GM12892 (cell line): Measurements from ENCODE around the gene KANK4.

Source experiments
- DNase-seq: peaks from one replicate; pipeline ENCODE4 v3.0.0; 2011; ENCODE audit not compliant: insufficient read length
- FAIRE-seq: peaks from 2 replicates; lab custom pipeline; 2011; peaks lifted over from hg19 to GRCh38; lab: Jason Lieb, UNC
- POLR2A ChIP-seq: IDR thresholded peaks from 2 replicates; pipeline ENCODE4 v1.6.1; 2011; ENCODE audit warnings: low read depth, low read length, control low read depth
- POLR2AphosphoS5 ChIP-seq: IDR thresholded peaks from 2 replicates; pipeline ENCODE4 v1.6.1; 2011; ENCODE audit warnings: low read depth, low read length, control low read depth
- TAF1 ChIP-seq: IDR thresholded peaks from 2 replicates; pipeline ENCODE4 v1.6.1; 2011; ENCODE audit warnings: low read depth, mild to moderate bottlenecking, control low read depth, low read length, borderline replicate concordance

Gene KANK4

DNA sequence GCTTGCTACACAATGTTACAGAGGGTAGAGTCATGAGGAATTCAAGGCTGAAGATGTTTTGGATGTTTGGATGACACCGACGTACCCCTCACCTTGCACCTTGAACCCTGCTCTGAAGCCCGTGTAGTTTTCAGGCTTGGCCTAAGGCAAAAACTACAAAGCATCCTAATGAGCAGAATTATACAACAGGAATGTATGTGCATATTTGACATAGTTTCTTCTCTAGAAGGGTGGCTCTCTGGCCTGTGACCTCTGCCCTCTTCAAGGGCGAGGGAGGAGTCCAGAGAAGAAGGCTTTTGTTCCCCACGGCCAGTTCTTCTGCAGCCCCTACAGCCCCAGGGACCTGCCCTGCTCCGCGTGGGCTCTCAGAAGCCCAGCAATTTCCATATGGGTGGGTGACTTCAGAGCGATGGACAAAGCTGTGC lies 81.3 kb downstream of the KANK4 start:
- FAIRE-seq = no peak

GRCh38 chr1:62237361-62237760 lies 81.9 kb downstream of the KANK4 start:
- no peak for FAIRE-seq

More for the DNA sequence above, 81.3 kb downstream of the KANK4 start:
- DNase-seq = no peak
- TF ChIP-seq POLR2A = no peak
- no peak for TF ChIP-seq TAF1
- TF ChIP-seq POLR2AphosphoS5 = no peak

GRCh38 chr1:62235576-62235975 lies 83.7 kb downstream of the KANK4 start:
- no peak for TF ChIP-seq POLR2A
- no peak for TF ChIP-seq TAF1
- DNase-seq (no peak), FAIRE-seq (no peak)

More at GRCh38 chr1:62237361-62237760, 81.9 kb downstream of the KANK4 start:
- no peak for DNase-seq
- TF ChIP-seq TAF1 = no peak
- no peak for TF ChIP-seq POLR2A
- TF ChIP-seq POLR2AphosphoS5 = no peak

GRCh38 chr1:62234688-62235087 lies 84.5 kb downstream of the KANK4 start:
- FAIRE-seq = no peak
- DNase-seq = no peak
- no peak for TF ChIP-seq TAF1
- TF ChIP-seq POLR2A = no peak
- TF ChIP-seq POLR2AphosphoS5 = no peak

- FAIRE-seq (no peak), DNase-seq (no peak)
- TF ChIP-seq TAF1 (no peak), POLR2A (no peak), POLR2AphosphoS5 (no peak)
Measured at GRCh38 chr1:62233926-62234450, 85.2 kb downstream of the KANK4 start.

DNA sequence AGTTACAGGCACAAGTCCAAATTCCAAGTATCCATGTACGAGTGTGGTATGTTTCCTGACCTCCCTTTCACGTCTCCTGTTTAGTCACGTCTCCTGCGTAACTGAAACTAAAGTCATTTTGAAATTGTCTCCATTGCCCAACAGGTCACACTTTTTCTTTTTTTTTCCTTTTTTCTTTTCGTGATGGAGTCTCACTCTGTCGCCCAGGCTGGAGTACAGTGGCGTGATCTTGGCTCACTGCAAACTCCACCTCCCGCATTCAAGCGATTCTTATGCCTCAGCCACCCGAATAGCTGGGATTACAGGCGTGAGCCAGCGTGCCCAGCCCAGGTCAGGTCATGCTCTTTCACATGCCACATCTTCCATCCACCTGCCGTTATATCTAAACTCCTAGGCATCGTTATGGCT lies 86.4 kb downstream of the KANK4 start:
- DNase-seq (no peak), FAIRE-seq (no peak)
- TF ChIP-seq POLR2AphosphoS5 = no peak
- TF ChIP-seq POLR2A = no peak
- no peak for TF ChIP-seq TAF1

DNA sequence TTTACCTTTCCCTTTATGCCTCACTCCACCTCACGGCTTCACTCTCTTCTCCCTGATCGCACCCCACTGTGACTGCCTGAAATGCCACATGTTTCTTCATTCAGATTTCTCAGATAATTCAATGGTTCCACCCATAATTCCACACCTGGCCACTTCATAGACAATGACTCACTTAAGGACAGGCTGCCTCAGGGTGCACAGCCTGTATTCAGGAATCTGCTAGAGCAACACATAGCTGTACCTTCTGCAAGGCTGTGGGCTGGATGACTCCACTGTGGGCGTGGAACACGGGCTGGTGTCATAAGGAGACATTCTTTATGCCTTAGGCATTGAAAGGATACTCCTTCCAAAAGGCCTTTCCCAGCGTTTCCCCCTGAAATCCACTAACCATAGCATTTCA lies 88.5 kb downstream of the KANK4 start:
- DNase-seq (no peak), FAIRE-seq (no peak)
- TF ChIP-seq TAF1 (no peak), POLR2A (no peak), POLR2AphosphoS5 (no peak)

- no peak for FAIRE-seq
- no peak for DNase-seq
- TF ChIP-seq TAF1 = no peak
- TF ChIP-seq POLR2A = no peak
- TF ChIP-seq POLR2AphosphoS5 = no peak
Measured at GRCh38 chr1:62229932-62230331, 89.3 kb downstream of the KANK4 start.

DNA sequence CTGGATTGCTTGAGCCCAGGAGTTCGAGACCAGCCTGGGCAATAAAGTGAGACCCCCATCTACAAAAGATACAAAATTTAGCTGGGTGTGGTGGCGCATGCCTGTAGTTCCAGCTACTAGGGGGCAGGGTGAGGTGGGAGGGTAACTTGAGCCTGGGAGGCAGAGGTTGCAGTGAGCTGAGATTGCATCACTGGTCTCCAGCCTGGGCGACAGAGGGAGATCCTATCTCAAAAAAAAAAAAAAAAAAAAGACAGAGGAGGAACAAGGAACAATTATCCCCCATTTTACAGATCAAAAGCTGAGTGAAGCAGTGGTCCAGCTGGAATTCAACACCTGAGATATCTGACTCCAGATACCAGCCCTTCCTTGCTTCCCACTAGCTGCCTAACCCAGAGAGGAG lies 89.8 kb downstream of the KANK4 start:
- DNase-seq (no peak), FAIRE-seq (no peak)
- TF ChIP-seq TAF1 = no peak
- TF ChIP-seq POLR2A = no peak
- no peak for TF ChIP-seq POLR2AphosphoS5

- DNase-seq = no peak
- no peak for TF ChIP-seq TAF1
- TF ChIP-seq POLR2AphosphoS5 = no peak
- TF ChIP-seq POLR2A = no peak
- no peak for FAIRE-seq
Measured at GRCh38 chr1:62228883-62229187, 90.4 kb downstream of the KANK4 start.

DNA sequence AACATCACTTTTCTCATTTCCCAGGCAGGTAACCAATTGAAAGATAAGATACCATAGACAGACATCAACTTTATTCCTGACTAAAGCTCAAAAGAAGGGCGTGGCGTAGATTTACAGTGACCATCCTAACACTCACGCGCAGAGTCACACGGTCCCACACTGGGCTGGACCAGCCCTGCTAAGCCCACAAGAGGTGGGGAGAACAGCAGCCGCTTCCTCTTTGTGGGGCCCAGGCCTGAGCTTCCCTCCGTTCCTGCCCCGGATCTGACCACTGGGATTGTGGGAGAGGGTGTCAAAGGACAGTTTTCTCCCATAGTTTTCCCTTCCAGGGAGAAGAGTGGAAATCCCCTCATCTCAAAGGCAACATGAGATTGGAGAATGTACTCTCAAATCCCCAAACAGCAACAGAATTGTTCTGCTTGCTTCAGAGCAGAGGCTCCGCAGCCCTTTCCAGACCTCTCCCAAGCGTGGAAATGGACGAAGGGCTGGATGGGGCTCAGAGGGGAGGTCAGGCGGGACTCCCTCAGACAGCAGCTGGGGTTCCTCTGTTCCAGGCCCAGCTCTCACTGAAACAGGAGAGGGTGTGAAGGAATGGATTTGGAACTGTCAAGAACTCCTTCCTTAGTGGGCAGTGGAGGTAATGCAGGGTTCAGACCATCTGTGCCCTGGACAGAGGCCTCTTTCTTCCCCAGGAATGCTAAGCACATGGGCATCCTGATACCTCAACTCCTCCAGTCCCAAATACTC lies 90.9 kb downstream of the KANK4 start:
- DNase-seq (no peak), FAIRE-seq (no peak)
- TF ChIP-seq POLR2AphosphoS5 = no peak
- no peak for TF ChIP-seq POLR2A
- no peak for TF ChIP-seq TAF1

GRCh38 chr1:62227496-62227895 lies 91.7 kb downstream of the KANK4 start:
- FAIRE-seq (no peak), DNase-seq (no peak)
- TF ChIP-seq TAF1 (no peak), POLR2A (no peak), POLR2AphosphoS5 (no peak)

GRCh38 chr1:62224182-62224581 lies 95.1 kb downstream of the KANK4 start:
- no peak for FAIRE-seq
- TF ChIP-seq POLR2AphosphoS5 (no peak), POLR2A (no peak), TAF1 (no peak)
- DNase-seq = no peak

GRCh38 chr1:62222321-62222720 lies 96.9 kb downstream of the KANK4 start:
- TF ChIP-seq POLR2A (no peak), TAF1 (no peak), POLR2AphosphoS5 (no peak)
- FAIRE-seq (no peak), DNase-seq (no peak)
